Measurements from ENCODE around the gene DZANK1. TPM values are rescaled to one million over a fixed set of nuclear protein-coding genes. Genes with fewer than 3 reads are reported as not detected.

DZANK1 gene
- total RNA-seq (ENCODE audit: low replicate concordance) = 0.99 and 1.5 TPM in 2 replicates

GRCh38 chr20:18466894-18467730 lies at the start of gene DZANK1, which contains the start of gene POLR3F:
DZANK1 (minus strand) TSS chr20:18467030; CDS start chr20:18465358, 1,672 bp downstream.
POLR3F (plus strand) TSS chr20:18467390; CDS start chr20:18467507, 117 bp downstream.
- peak within 1 kb of the TSS; percentile 97 for H3K4me3 ChIP-seq (ENCODE audit: low read depth, low read length)
- TF ChIP-seq CTCF (IDR thresholded peaks at IDR 0.05; ENCODE audit: insufficient read depth, low read length) = no peak
- DNase-seq (ENCODE audit: low read depth) = peak; percentile 96

- no peak for TF ChIP-seq CTCF (IDR thresholded peaks at IDR 0.05; ENCODE audit: insufficient read depth, low read length)
- no peak overlapping the region for H3K4me3 ChIP-seq (ENCODE audit: low read depth, low read length)
- no peak for DNase-seq (ENCODE audit: low read depth)
Measured at GRCh38 chr20:18515973-18516372, 49.1 kb upstream of the DZANK1 start.

GRCh38 chr20:18514127-18514526 lies 47.3 kb upstream of the DZANK1 start:
- H3K4me3 ChIP-seq (ENCODE audit: low read depth, low read length) = no peak overlapping the region
- no peak for DNase-seq (ENCODE audit: low read depth)
- no peak for TF ChIP-seq CTCF (IDR thresholded peaks at IDR 0.05; ENCODE audit: insufficient read depth, low read length)

- no peak for DNase-seq (ENCODE audit: low read depth)
- TF ChIP-seq CTCF (IDR thresholded peaks at IDR 0.05; ENCODE audit: insufficient read depth, low read length) = no peak
- no peak overlapping the region for H3K4me3 ChIP-seq (ENCODE audit: low read depth, low read length)
Measured at GRCh38 chr20:18513208-18513607, 46.4 kb upstream of the DZANK1 start.

GRCh38 chr20:18511571-18511970 lies 44.7 kb upstream of the DZANK1 start:
- TF ChIP-seq CTCF (IDR thresholded peaks at IDR 0.05; ENCODE audit: insufficient read depth, low read length) = no peak
- no peak for DNase-seq (ENCODE audit: low read depth)
- H3K4me3 ChIP-seq (ENCODE audit: low read depth, low read length) = no peak overlapping the region

- DNase-seq (ENCODE audit: low read depth) = peak; percentile 97
- peak within 1 kb of the TSS; percentile 96 for H3K4me3 ChIP-seq (ENCODE audit: low read depth, low read length)
- no peak for TF ChIP-seq CTCF (IDR thresholded peaks at IDR 0.05; ENCODE audit: insufficient read depth, low read length)
Measured at GRCh38 chr20:18507218-18508191, 40.7 kb upstream of the DZANK1 start, which contains the start of gene SEC23B. SEC23B (plus strand) TSS chr20:18507940; CDS start chr20:18510836, 2,896 bp downstream.
